GM12878 (cell line): ENCODE measurements around the gene AGBL1. TPM values are rescaled to one million over a fixed set of nuclear protein-coding genes. Genes with fewer than 3 reads are reported as not detected.

Experiments
- ATAC-seq: fragments of 200-7000 bp; cut with Tn5 transposase; 3 replicates; pipeline ENCODE4 v1.9.1; 2020; ENCODE audit warnings: mild to moderate bottlenecking, moderate library complexity
- BruUV-seq: library from RNA; stranded (reverse); fragments of 400-500 nt; replicated peaks from 2 replicates; lab custom pipeline; 2021; lab: Mats Ljungman, UMichigan
- CTCF ChIA-PET: fragments of 300-600 bp; sonication (Branson Sonifier 250); formaldehyde crosslinking; extraction: SDS; loops from one replicate; lab custom pipeline; 2021; ENCODE audit warnings: inconsistent platforms; lab: Yijun Ruan, JAX
- POLR2A ChIA-PET: fragments of 350-600 bp; formaldehyde crosslinking; extraction: SDS; loops from one replicate; lab custom pipeline; 2021; ENCODE audit warnings: inconsistent platforms; lab: Charles Lee
- RAD21 ChIA-PET: fragments of 300-600 bp; sonication (Branson Sonifier 250); formaldehyde crosslinking; loops from one replicate; lab custom pipeline; 2023; ENCODE audit warnings: antibody characterized with exemption; ENCODE audit not compliant: unreplicated experiment; lab: Charles Lee
- SMC1A ChIA-PET: fragments of 300-600 bp; sonication (Branson Sonifier 250); formaldehyde crosslinking; loops from one replicate; lab custom pipeline; 2023; ENCODE audit not compliant: unreplicated experiment, uncharacterized antibody; lab: Charles Lee
- DNase-seq: peaks from one replicate; pipeline ENCODE4 v3.0.0-alpha.2; 2011; ENCODE audit warnings: low read depth, low spot score
- FAIRE-seq: peaks from 3 replicates; lab custom pipeline; 2011; peaks lifted over from hg19 to GRCh38; lab: Jason Lieb, UNC
- H2AFZ ChIP-seq: 2 replicates; pipeline ENCODE4 v1.6.0; 2011; ENCODE audit warnings: low read depth, low read length, control low read depth; ENCODE audit not compliant: control insufficient read depth
- H3K27ac ChIP-seq: 2 replicates; pipeline ENCODE4 v1.5.1; 2011; ENCODE audit warnings: control low read depth; ENCODE audit not compliant: control insufficient read depth, insufficient read depth
- H3K27me3 ChIP-seq, 2 experiments: replicated peaks in 1 of 2; 2 replicates each; pipeline versions ENCODE4 v1.6.0 to v1.6.1; 2011; ENCODE audit warnings: low read length in 1 of 2; ENCODE audit not compliant: control insufficient read depth in 2 of 2, insufficient read depth in 2 of 2
- H3K36me3 ChIP-seq, 2 experiments: 2 replicates each; pipeline ENCODE4 v1.5.1; 2011; ENCODE audit warnings: low read length in 1 of 2; ENCODE audit not compliant: control insufficient read depth in 2 of 2, insufficient read depth in 2 of 2
- H3K4me1 ChIP-seq: 2 replicates; pipeline ENCODE4 v1.6.1; 2011; ENCODE audit warnings: mild to moderate bottlenecking, low read length, moderate library complexity, mixed read lengths; ENCODE audit not compliant: control insufficient read depth, insufficient read depth
- H3K4me2 ChIP-seq: 2 replicates; pipeline ENCODE4 v1.6.0; 2011; ENCODE audit warnings: control low read depth; ENCODE audit not compliant: control insufficient read depth, insufficient read depth
- H3K4me3 ChIP-seq: fragments of 200-600 bp; sonication (generic); 2 replicates; pipeline ENCODE4 v1.5.1; 2016
- H3K79me2 ChIP-seq: 2 replicates; pipeline ENCODE4 v1.6.0; 2011; ENCODE audit warnings: low read length; ENCODE audit not compliant: control insufficient read depth, insufficient read depth
- H3K9ac ChIP-seq: 2 replicates; pipeline ENCODE4 v1.8.0; 2011; ENCODE audit warnings: low read length, control low read depth, mixed read lengths; ENCODE audit not compliant: control insufficient read depth, insufficient read depth
- H3K9me3 ChIP-seq: replicated peaks from 3 replicates; pipeline ENCODE4 v1.5.1; 2011; ENCODE audit warnings: mild to moderate bottlenecking, low read length; ENCODE audit not compliant: control insufficient read depth, insufficient read depth
- H4K20me1 ChIP-seq: 2 replicates; pipeline ENCODE4 v1.6.0; 2011; ENCODE audit not compliant: control insufficient read depth, insufficient read depth
- CHD1 ChIP-seq: IDR thresholded peaks from 2 replicates; pipeline ENCODE4 v1.6.1; 2012; ENCODE audit warnings: low read depth, low read length, improper control_type of control experiment
- CREM ChIP-seq: IDR thresholded peaks from 2 replicates; pipeline ENCODE4 v1.6.1; 2014; ENCODE audit warnings: antibody characterized with exemption, low read depth
- PAX5 ChIP-seq: IDR thresholded peaks from 2 replicates; pipeline ENCODE4 v1.6.1; 2011; ENCODE audit warnings: low read depth, low read length, borderline replicate concordance
- STAT1 ChIP-seq: fragments of 450-650 bp; conservative IDR thresholded peaks from 2 replicates; pipeline ENCODE4 v1.6.1; 2014; ENCODE audit warnings: antibody characterized with exemption, mild to moderate bottlenecking
- WGBS: methylation state at CpG from one replicate; pipeline ENCODE4 v1.1.6; 2016; ENCODE audit warnings: low lambda C conversion rate; ENCODE audit not compliant: insufficient replicate concordance, insufficient coverage; ENCODE audit errors: missing lambda C conversion rate; 5-methylcytosine and 5-hydroxymethylcytosine counted together
- in situ Hi-C: fragments of 300-500 bp; cut with MboI; formaldehyde crosslinking; loops from 9 replicates; pipeline ENCODE4 v1.14.3; 2018; ENCODE audit warnings: mixed read lengths
- intact Hi-C: fragments of 100-400 bp; cut with micrococcal nuclease; formaldehyde crosslinking; loops from one replicate; pipeline ENCODE4 v1.14.2; 2022; ENCODE audit not compliant: unreplicated experiment
- polyA plus RNA-seq, 11 experiments: library from polyadenylated mRNA; depleted of rRNA in 4 of 11; unstranded in 6 of 11; stranded (reverse) in 5 of 11; fragments of >200 nt; fragmentation: Nextera tagmentation in 4 of 11; fragmentation: Illumina TruSeq in 1 of 11; extraction: Ambion mirVana in 4 of 11; extraction: Trizol in 1 of 11; gene quantifications; 1 replicate in 1 of 11; 2 replicates in 10 of 11; pipeline versions ENCODE4 v1.2.1 to v1.2.3, GENCODE V29; 2011 to 2016; ENCODE audit warnings: inconsistent platforms in 2 of 11, missing spikeins in 2 of 11, low read depth in 1 of 11
- total RNA-seq, 4 experiments: library from RNA; depleted of rRNA in 3 of 4; stranded (reverse); fragments of >200 nt in 3 of 4; fragmentation: Illumina TruSeq in 1 of 4; extraction: Trizol in 1 of 4; gene quantifications; 2 replicates each; pipeline versions ENCODE4 v1.2.1 to v1.2.3, GENCODE V29; 2013 to 2021
- TF ChIP-seq, protein P1 (sequence below): IDR thresholded peaks from 2 replicates; pipeline ENCODE4 v1.6.1; 2012; ENCODE audit warnings: mild to moderate bottlenecking, low read depth, low read length
- TF ChIP-seq, protein P2 (sequence below): fragments of 450-650 bp; IDR thresholded peaks from 2 replicates; pipeline ENCODE4 v1.6.1; 2016; ENCODE audit warnings: mild to moderate bottlenecking

The AGBL1 gene
- total and polyA plus RNA-seq, 10 of the 15 experiments (the other 5 are each of a cell fraction or from before 2014, with no cell fraction given), result not detected

DNA sequence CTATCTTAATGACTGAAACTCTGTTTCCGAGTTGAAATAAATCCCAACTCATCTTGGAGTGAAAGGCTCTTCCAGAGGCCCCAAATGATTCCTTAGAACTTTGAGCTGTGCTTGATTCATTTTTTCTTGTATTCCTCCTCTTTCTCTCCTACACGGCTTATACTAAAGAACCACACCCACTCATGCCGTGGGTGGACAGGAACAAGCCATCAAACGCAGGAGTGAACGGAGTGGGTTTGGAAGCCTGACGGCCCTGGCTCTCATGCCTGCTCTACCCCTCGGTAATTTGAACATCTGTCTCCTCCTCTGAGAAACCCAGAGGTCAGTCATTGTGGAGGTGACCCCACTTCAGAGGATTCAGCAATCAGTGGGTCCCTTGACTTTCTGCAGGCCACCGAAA, 236.5 kb downstream of the AGBL1 start:
- ATAC-seq (no peak), DNase-seq (no peak), FAIRE-seq (no peak)
- BruUV-seq, result no TSS peak
- H3K36me3 ChIP-seq, result no peaks in the 10 kb centered on the region
- H2AFZ ChIP-seq, result no peak overlapping the region
- H3K27ac ChIP-seq, result no peak overlapping the region
- no peaks in the 10 kb centered on the region for H3K27me3 ChIP-seq
- in situ Hi-C loops, result no loop called here
- no peaks in the 10 kb centered on the region for H4K20me1 ChIP-seq
- ChIA-PET SMC1A (interaction anchor here (1.0 kb wide), 2 partner anchors 9 to 17 kb away, joined by 3 read pairs; no protein-coding TSS in a partner anchor), RAD21 (interaction anchor here (1.4 kb wide), 1 partner anchor 15 kb away, joined by 3 read pairs; no protein-coding TSS in a partner anchor), CTCF (no interaction called here), POLR2A (no interaction called here)
- 19% methylated on average over 8 of the region's 8 CpGs for WGBS
- TF ChIP-seq, protein P1, sequence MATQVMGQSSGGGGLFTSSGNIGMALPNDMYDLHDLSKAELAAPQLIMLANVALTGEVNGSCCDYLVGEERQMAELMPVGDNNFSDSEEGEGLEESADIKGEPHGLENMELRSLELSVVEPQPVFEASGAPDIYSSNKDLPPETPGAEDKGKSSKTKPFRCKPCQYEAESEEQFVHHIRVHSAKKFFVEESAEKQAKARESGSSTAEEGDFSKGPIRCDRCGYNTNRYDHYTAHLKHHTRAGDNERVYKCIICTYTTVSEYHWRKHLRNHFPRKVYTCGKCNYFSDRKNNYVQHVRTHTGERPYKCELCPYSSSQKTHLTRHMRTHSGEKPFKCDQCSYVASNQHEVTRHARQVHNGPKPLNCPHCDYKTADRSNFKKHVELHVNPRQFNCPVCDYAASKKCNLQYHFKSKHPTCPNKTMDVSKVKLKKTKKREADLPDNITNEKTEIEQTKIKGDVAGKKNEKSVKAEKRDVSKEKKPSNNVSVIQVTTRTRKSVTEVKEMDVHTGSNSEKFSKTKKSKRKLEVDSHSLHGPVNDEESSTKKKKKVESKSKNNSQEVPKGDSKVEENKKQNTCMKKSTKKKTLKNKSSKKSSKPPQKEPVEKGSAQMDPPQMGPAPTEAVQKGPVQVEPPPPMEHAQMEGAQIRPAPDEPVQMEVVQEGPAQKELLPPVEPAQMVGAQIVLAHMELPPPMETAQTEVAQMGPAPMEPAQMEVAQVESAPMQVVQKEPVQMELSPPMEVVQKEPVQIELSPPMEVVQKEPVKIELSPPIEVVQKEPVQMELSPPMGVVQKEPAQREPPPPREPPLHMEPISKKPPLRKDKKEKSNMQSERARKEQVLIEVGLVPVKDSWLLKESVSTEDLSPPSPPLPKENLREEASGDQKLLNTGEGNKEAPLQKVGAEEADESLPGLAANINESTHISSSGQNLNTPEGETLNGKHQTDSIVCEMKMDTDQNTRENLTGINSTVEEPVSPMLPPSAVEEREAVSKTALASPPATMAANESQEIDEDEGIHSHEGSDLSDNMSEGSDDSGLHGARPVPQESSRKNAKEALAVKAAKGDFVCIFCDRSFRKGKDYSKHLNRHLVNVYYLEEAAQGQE, result no peak
- TF ChIP-seq STAT1 (no peak), PAX5 (no peak), CHD1 (no peak), CREM (no peak)
- TF ChIP-seq, protein P2, sequence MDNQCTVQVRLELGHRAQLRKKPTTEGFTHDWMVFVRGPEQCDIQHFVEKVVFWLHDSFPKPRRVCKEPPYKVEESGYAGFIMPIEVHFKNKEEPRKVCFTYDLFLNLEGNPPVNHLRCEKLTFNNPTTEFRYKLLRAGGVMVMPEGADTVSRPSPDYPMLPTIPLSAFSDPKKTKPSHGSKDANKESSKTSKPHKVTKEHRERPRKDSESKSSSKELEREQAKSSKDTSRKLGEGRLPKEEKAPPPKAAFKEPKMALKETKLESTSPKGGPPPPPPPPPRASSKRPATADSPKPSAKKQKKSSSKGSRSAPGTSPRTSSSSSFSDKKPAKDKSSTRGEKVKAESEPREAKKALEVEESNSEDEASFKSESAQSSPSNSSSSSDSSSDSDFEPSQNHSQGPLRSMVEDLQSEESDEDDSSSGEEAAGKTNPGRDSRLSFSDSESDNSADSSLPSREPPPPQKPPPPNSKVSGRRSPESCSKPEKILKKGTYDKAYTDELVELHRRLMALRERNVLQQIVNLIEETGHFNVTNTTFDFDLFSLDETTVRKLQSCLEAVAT, result no peak
- intact Hi-C loops, result no loop called here
- no peaks in the 10 kb centered on the region for H3K4me1 ChIP-seq
- no peak overlapping the region for H3K4me3 ChIP-seq
- no peak overlapping the region for H3K9ac ChIP-seq
- no peaks in the 10 kb centered on the region for H3K79me2 ChIP-seq
- H3K4me2 ChIP-seq, result no peak overlapping the region
- H3K9me3 ChIP-seq, result no peaks in the 10 kb centered on the region; the same call in 2 of the 3 replicates
